Activated T-cell treated with anti-CD3 and anti-CD28 coated beads, Interleukin-2, amount 50 U/mL, for 48 hours (primary cell): Measurements from ENCODE around the gene AP2A1.
"Not testable (repeated sequence)": the region's sequence is repeated elsewhere in the genome, so short reads cannot be mapped to it uniquely, and the experiment has no call there.

Experiments
- DNase-seq, 2 experiments: peaks; one replicate each; pipeline ENCODE4 v3.0.0-alpha.2; 2020

Gene AP2A1

GRCh38 chr19:49766930-49767299 lies at the start of gene AP2A1:
Gene AP2A1 (plus strand): TSS chr19:49767001. CDS start chr19:49767134, 133 bp downstream.
- DNase-seq, result no peak

- DNase-seq, result no peak
Observed at GRCh38 chr19:49718511-49718910, 48.3 kb upstream of the AP2A1 start.

- no peak for DNase-seq
Observed at GRCh38 chr19:49718991-49719390, 47.8 kb upstream of the AP2A1 start.

- not testable (repeated sequence) for DNase-seq
Observed at GRCh38 chr19:49719420-49719819, 47.4 kb upstream of the AP2A1 start.

- DNase-seq, result no peak
Observed at GRCh38 chr19:49727217-49728030, 39.4 kb upstream of the AP2A1 start.

GRCh38 chr19:49730166-49730565 lies 36.6 kb upstream of the AP2A1 start:
- no peak for DNase-seq

GRCh38 chr19:49738268-49738667 lies 28.5 kb upstream of the AP2A1 start:
- DNase-seq, result no peak

- DNase-seq, result no peak
Observed at GRCh38 chr19:49739098-49739497, 27.7 kb upstream of the AP2A1 start.

GRCh38 chr19:49739933-49740332 lies 26.9 kb upstream of the AP2A1 start:
- DNase-seq, result no peak

- no peak for DNase-seq
Observed at GRCh38 chr19:49741210-49741844, 25.5 kb upstream of the AP2A1 start.

GRCh38 chr19:49744946-49745381 lies 21.8 kb upstream of the AP2A1 start:
- DNase-seq, result no peak

- DNase-seq, result peak; percentile 79 to 82
Observed at GRCh38 chr19:49746206-49746958, 20.4 kb upstream of the AP2A1 start.

GRCh38 chr19:49749055-49749716 lies 17.6 kb upstream of the AP2A1 start:
- DNase-seq, result no peak

- no peak for DNase-seq
Observed at GRCh38 chr19:49749771-49750170, 17.0 kb upstream of the AP2A1 start.

- no peak for DNase-seq
Observed at GRCh38 chr19:49752701-49753100, 14.1 kb upstream of the AP2A1 start.

GRCh38 chr19:49755956-49756355 lies 10.8 kb upstream of the AP2A1 start:
- no peak for DNase-seq

GRCh38 chr19:49758292-49758691 lies 8.5 kb upstream of the AP2A1 start:
- DNase-seq, result no peak

- DNase-seq, result no peak
Observed at GRCh38 chr19:49761249-49761624, 5.6 kb upstream of the AP2A1 start.

GRCh38 chr19:49761625-49762311 lies 5.0 kb upstream of the AP2A1 start:
- peak; percentile 33 to 37 for DNase-seq

GRCh38 chr19:49763230-49763629 lies 3.6 kb upstream of the AP2A1 start, which contains the start of gene TSKS:
Gene TSKS (minus strand): TSS chr19:49763306. CDS start chr19:49763247, 59 bp downstream.
- no peak for DNase-seq

GRCh38 chr19:49764341-49764740 lies 2.5 kb upstream of the AP2A1 start:
- DNase-seq, result no peak
